ENCODE results near the gene SHISAL1. TPM values are rescaled to one million over a fixed set of nuclear protein-coding genes. Genes with fewer than 3 reads are reported as not detected.
"Not testable (repeated sequence)": the region's sequence is repeated elsewhere in the genome, so short reads cannot be mapped to it uniquely, and the experiment has no call there.

SHISAL1 gene
- total RNA-seq, 1 experiment from 2014 or later: 8.7 TPM

DNA sequence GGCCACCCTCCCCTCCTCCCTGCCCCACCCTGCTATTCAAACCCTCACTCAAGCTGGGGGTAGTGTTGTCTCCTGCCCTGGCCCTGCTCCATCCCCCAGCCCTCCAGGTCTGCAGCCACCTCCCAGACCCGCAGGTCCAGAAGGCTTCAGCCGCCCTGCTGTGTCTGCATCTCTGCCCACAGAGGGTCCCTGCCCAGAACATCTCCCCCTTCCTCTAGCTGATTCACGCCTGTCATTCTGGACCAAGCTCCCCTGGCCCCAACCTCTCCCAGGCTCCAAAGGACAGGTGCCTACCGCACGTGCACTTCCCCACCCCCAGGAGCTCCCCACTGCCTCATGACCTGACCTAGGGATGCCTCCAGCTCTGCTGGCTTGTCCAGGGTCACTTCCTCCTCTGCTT is 16.0 kb upstream of the SHISAL1 start:
- no peak for DNase-seq (ENCODE audit: low read depth)

DNA sequence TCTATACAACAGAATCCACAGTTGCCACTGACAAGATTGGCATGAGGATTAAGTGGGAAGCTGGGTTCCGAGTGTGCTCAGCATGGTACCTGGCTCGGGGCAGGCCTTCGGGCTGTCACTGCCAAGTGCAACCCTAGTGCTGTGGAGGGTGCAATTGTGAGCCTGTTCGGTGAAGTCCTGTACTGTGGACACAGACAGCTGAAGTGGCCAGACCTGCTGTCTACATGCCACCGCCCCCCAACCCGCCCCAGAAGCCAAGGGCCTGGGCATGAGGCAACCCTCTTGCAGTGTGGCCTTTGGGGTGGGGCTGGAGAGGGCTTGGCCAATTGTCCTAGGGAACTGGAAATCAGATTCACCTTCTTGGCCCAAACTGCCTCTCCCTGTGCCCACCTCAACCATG is 15.6 kb upstream of the SHISAL1 start:
- no peak for DNase-seq (ENCODE audit: low read depth)

DNA sequence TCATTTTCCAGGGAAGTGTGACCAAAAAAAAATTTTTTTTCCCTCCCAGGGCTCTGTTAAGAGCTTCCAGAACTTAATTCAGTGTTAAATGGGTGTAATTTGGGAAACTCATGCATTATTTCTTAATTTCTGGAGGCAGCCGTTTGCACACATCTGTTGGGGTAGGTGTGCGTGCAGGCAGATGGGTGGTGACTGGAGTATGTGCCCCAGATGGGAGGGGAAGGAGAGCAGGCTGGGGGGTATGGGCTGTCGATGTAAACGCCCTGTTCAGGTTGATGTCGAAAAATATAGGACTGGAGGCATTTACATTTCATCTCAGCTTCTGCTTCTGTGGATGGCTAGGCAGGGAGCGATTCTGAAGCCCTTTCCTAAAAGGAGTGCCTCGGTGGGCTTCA is 13.7 kb upstream of the SHISAL1 start:
- DNase-seq (ENCODE audit: low read depth): no peak

DNA sequence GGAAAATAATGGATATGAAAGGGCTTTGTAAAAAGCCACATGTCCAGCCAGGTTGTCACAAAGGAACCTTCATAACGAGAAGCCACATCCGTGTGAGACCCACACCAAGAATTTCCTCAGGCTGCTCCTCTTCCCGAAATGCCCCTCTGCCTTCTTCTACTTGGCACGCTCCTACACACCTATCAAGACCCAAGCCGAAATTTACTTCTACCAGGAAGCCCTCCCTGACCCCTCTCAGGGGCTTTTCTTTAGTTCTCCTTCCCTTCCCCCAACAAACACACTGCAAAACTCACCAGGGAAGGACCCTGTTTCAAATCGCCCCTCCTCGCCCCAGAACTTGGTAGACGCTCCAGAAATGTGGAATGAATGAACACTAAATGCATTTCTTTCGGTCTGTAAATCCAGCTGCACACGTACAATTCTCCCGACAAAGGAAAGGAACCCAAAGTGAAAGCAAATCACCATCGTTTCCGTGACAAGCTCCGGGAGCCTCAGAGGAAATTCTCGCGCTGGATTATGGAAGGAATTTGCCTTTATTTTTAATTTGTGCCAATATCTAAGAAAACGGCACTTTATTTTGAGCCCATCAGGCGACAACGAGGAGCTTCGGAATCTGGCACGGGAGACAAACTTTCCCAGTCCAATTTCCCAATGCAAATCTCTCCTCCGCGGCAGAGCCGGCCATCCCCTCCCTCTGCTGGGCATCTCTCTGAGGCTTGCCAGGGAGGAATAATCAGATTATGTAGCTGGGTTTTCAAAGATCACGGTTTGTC is 13.2 kb upstream of the SHISAL1 start:
- DNase-seq (ENCODE audit: low read depth): peak; percentile 63

DNA sequence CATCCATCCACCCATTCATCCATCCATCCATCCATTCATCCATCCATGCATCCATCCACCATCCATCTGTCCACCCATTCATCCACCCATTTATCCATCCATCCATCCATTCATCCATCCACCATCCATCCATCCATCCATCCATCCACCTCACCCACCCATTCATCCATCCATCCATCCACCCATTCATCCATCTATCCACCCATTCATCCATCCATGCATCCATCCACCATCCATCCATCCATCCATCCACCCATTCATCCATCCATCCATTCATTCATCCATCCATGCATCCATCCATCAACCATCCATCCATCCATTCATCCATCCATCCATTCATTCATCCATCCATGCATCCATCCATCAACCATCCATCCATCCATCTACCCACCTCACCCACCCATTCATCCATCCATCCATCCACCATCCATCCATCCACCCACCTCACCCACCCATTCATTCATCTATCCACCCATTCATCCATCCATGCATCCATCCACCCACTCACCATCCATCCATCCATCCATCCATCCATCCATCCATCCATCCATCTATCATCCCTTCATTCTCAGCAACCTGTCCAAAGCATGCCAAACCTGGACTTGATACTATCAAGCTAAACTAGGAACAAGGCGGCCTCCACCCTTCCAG is 10.5 kb upstream of the SHISAL1 start:
- DNase-seq (ENCODE audit: low read depth): not testable (repeated sequence)

DNA sequence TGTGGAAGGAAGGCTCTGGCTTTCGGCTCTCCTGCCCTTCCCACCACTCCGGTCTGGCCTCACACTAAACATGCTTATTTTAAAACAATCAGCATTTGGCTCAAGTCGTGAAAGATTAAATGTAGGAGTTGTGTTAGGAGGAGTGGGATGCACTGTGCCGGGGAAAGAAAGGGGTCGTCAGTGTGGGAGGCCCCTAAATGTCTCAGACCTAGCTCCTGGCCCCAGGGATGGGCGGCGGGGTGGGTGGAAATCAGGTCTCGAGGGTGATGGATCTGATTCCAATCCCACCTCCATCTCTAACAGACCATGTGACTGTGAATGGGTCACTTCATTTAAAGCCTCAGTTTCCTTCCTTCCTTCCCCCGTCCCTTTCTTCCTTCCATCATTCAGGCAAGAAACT is 6.9 kb upstream of the SHISAL1 start:
- DNase-seq (ENCODE audit: low read depth): no peak

DNA sequence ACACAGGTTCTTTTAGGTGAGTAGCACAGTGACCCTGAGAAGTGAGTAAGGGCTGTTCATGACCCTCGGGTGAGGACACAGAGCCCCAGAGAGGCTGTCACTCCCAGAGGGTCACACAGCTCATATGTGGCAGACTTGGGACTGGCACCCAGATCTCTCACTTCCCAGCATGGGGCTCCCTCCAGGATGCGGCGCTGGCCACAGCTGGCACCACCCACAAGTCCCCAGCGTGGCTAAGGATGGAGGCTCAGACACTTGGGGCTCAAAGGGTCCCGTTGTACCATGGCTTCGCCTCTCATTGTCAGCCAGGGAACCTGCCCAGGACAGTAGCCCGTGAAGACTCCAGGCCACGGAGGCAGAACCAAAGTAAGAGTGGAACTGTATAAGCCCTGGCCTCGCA is 6.0 kb upstream of the SHISAL1 start:
- DNase-seq (ENCODE audit: low read depth): no peak

DNA sequence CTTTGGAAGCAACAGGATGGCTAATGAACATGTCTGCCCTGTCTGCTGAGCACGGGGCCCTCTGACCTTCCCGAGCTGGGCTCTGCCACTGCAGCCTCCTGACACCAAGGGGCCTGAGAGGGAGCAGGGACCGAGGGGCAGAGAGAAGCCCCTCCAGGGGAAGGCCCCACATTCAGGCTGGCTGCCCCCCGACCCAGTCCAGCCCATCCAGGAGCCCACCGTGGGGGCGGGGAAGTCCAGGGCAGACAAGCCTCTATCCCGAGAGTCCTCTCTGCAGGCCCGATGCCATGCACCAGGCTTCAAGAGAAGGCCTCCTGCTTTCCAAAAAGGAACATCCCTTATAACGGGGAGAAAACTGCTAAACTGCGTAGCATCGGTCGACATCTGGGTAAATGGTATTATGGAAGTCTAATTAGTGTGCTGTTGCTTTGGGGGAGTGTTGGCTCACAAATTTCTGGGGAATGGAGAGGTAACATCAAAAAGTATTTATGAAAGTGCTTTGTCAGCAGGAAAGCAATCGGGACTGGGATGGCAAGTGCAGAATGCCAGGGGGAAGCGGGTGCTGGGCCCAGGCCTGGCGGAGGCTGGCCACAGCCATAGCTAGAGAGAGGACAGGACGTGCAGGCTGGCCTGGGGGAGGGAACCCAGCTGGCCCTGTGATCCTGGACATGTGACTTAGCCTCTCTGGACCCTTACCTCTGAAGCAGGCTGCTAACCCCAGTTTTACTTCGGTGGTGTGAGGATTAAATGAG is 5.3 kb upstream of the SHISAL1 start:
- no peak for DNase-seq (ENCODE audit: low read depth)

DNA sequence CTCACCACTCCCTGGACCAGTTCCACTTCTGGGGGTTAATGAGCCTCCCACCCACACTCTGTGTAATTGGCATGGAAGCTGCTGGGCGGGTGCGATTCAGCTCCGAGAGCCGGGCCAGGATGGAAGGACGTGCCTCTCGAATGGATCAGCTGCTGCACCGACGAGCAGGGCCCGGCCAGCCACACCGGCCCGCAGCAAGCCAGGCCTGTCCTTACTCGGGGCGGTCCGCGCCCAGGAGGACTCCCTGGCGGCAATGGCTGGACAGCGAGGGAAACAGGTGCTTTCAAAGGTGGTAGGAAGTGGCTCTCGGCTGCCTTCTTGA is 4.3 kb upstream of the SHISAL1 start:
- DNase-seq (ENCODE audit: low read depth): no peak

DNA sequence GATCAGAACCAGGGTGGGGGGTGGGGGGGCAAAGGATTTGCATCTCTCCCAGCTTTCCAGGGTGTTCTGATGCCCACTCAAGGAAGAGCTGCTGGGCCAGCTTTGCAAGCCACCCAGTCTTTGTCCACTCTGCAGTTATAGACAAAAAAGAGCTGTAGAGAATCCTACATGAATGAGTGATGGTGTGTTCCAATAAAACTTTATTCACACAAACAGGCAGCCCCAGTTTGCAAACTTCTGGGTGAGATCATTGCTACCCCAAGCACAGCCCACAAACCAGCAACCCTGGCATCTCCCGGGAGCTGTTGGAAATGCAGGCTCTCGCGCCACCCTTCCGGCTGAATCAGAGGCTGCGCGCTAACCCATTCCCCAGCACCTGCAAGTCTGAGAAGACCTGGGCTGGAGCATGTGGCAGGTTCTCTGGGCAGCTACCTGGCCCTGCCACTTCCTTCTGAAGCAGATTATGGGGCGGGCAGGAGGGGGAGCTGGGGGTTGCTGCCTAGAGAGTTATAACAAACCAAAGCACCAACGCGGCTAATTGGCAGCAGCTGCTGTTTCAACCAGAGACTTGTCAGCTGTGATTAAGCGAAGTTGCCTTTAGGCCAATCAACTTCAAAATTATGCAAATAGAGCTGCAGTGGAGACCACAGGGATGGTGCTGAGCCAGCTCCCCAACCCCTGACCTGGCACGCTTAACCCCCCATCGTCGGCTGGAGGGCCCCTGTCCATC is 3.8 kb upstream of the SHISAL1 start:
- no peak for DNase-seq (ENCODE audit: low read depth)

DNA sequence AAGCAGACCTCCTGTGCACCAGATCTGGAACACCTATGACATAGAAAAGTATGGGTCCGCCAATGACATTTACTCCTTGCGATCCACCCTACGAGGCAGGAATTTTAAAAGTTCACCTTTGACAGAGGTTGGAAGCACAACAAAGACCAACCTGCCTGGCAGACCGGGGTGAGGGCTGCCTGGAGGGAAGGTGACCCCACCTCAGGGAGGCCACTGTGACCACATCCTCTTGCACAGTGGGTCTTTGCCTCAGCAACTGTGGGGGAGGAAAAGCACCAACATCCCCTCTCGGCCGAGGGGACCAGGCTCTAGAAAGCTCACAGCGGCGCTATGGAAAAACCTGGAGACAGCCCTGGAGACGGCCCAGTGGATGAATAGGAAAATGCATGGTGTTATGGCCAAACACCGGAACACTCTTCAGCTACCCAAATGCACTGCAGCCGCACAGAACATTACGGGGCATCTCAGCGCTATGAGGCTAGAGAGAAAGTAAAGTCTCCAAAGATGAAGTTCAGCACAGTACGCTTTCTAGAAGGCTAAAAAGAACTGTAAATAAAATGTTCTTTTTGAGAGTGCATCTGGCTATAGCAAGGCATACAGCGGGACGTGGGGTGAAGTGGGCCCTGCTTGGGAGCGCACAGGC is 1.8 kb upstream of the SHISAL1 start:
- no peak for DNase-seq (ENCODE audit: low read depth)

DNA sequence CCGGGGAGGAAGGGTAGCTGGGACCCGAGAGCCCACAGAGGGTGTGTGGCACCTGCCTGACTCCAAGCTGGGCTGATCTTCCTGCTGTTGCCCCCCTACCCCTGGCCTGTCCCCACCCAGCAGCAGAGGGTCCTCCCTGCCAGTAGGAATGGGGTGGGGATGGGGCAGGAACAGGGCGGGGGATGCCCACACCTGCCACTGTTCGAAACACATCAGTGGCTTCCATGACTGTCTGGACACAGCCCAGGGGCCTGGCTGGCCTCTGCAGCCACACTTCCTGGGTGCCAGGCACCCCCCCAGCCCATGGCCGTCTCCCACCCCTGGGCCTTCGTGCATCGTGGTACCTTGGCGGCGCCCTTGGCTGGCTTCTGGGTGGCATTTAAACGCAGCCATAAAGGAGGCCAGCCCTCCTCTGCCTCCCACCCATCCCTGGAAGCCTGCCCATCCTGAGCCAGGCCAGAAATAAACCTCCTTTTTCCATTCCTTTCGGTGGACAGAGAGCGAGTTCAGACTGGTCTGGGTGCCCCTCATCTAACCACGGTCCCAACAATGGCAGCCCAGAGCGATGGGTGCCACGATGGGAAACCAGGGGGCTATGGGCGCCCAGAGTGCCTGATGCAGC is 745 bp upstream of the SHISAL1 start:
- DNase-seq (ENCODE audit: low read depth): no peak

DNA sequence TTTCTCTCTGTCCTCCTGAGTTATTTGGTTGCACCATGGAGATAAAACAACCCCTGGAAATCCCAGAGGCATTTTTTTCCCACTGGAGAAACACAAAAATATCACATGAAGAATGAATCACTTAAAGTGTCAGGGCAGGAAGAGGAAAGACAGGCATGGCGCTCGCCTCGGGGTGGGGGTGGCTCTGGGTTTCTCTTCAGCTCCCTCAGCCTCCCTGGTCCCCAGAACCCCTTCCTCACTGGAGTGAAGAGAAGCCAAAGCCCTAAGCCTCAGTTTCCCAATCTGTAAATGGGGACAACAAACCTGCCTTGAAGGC is 938 bp downstream of the SHISAL1 start:
- DNase-seq (ENCODE audit: low read depth): peak; percentile 66

DNA sequence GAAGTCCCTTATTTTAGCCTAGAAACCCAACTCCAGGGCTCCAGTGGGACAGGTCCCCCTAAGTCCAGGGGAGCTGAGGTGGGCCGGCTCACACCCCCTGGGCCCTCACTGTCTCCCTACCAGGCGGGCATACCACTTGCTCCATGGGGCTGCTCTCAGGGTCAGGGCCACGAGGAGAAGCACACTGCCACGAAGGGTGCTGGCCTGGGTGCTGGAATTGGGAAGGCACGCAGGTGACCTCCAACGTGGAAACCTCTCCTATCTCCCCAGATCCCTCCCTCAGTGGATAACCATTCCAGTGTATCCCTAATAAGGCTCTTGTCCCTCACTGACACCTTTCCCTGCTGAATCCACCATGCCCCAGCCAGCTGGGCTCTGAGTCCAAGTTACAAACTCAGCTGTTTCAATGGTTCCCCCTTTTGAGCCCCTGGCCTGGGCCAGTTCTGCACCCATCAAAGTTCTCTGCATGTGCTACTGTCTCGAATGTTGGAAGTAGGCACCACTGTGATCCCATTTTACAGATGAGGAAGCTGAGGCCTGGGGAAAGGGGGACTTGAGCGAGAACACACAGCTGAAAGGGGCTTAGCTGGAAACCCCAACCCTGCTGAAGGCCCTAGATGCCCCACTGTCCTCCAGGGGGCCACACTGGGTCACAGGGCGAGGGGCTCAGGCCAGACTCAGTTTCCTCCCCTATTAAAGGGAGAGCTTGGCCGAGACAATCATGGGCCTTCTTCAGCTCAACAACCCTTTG is 1.5 kb downstream of the SHISAL1 start:
- DNase-seq (ENCODE audit: low read depth): no peak

DNA sequence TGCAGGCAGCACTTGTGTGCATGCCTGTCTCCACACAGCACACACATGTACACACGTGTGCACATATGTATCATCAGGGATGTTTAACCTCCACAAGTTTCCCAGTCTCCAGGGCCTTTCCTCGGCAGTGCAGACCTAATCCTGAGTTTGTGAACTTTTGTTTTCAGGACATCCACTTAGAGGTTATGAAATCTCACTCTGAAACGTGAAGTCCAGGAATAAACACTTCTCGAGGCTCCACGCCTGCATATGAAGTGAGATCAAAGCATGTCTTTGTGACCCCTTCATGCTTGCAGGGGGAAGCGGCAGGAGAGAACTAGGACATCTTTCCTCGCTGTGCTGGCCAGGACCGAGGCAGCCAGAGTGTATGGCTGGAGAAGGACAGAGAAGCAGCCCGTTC is 3.1 kb downstream of the SHISAL1 start:
- no peak for DNase-seq (ENCODE audit: low read depth)

DNA sequence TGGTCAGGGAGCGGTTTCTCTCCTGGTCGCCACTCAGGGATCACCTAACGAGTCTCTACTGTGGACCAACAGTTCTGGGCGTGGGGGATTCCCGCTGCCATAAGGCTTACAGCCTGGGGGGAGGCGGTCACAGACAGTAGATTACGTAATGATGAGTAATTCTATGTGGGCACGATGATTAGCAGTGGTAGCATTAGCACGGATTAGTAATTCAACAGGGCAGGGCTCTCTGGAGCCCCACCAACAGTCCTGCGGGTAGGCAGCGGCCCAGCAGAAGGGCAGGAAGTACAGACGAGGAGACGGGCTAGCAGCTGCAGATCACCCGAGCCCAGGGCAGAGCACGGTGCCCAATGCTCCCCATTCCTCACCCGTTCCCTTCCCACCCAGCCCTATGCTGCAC is 3.6 kb downstream of the SHISAL1 start:
- peak; percentile 95 for DNase-seq (ENCODE audit: low read depth)

DNA sequence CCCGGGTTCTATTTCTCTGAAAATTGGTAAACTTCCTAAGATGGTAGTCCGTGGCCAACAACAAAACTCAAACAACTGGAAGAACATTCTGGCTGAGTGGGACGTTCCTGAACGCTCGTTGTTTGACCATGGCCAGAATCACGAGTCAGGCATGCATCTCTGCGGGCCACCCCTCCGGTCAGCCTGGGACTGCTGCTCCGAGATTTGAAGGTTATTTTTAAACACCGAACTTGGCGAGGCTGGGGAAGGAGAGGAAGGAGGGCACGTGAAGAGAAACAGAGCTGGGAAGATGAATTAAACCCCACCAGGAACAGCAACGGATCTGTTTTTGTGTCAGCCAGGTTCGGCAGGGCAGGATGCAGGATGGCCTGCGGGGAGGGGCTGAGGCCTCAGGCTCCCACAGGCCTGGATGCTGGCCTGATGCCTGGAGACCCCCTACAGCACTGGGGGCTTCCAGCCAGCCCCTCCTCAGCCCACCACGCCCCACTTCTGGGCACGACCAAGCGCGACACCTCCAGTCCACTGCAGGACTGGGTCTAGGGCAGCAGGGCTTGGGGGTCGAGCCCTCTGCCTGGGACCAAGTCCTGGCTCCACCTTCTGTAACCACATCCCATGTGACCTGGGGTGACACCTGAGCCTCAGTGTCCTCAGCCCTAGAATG is 5.1 kb downstream of the SHISAL1 start:
- no peak for DNase-seq (ENCODE audit: low read depth)

DNA sequence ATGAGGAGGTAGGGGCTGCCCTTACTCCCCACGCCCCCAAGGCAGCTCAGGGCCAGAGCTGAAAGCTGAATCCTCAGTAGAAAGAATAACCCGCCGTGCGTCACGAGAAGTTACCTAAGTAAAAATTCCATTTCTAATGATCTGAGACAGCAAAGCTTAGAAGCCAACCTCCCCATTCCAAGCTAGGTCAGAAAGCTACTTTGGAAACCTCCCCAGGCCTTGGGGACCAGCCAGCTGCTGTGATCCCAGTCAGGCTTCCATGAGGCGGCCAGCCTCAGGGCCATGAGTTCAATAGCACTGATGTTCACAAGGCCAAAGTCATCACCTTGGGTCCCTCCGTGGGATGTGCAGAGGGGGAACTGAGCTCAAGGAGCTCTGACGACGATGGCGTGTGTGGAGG is 6.9 kb downstream of the SHISAL1 start:
- no peak for DNase-seq (ENCODE audit: low read depth)

DNA sequence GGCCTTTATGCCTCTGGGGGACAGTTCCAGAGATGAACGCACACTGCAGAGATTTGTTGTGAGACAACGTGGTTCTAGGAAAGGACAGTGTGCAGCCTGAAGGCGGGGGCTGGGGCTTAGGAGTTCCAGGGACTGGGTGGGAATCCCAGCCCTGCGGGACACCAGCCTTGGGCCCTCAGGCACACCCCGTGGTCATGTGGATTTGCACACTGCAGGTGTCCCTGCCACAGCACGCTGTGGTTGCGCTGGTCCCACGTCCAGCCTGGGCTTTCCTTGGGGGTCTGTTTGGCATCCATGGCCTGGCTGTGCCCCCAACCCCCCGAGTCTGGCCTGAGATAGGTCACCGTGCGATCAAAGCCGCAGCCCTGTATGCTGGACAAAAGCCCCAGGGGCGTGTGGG is 7.3 kb downstream of the SHISAL1 start:
- no peak for DNase-seq (ENCODE audit: low read depth)

DNA sequence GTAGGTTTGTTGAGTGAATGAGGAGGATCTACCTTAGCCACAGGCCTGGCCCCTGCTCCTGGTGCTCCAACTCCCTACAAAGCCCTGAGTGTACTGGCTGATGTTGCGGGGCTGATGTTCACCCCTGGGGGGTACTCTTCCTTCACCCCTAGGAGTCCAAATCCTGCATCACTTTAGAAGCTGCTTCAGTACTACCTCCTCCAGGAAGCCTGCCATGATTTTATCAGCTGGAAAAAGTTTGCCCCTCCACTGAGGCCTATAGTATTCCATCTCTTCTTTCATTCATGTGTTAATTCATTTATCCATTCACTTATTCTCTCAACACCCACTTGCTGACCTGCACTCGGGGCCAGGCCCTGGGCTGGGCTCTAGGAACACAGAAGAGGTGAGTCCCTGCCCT is 7.8 kb downstream of the SHISAL1 start:
- DNase-seq (ENCODE audit: low read depth): no peak
